Hepatocyte (in vitro differentiated cells): Measurements from ENCODE around the gene COL20A1. TPM values are rescaled to one million over a fixed set of nuclear protein-coding genes. Genes with fewer than 3 reads are reported as not detected.
"Not testable (repeated sequence)": the region's sequence is repeated elsewhere in the genome, so short reads cannot be mapped to it uniquely, and the experiment has no call there.

Source experiments
- DNase-seq: peaks from one replicate; pipeline ENCODE4 v3.0.0-alpha.2; 2016; ENCODE audit warnings: low spot score
- H2AFZ ChIP-seq: fragments of 200-600 bp; sonication (generic); 2 replicates; pipeline ENCODE4 v1.6.0; 2016; ENCODE audit warnings: antibody characterized with exemption, mild to moderate bottlenecking
- H3K27ac ChIP-seq: fragments of 200-600 bp; sonication (generic); 2 replicates; pipeline ENCODE4 v1.5.1; 2016; ENCODE audit warnings: mild to moderate bottlenecking
- H3K27me3 ChIP-seq: fragments of 200-600 bp; sonication (generic); 2 replicates; pipeline ENCODE4 v1.6.1; 2016
- H3K36me3 ChIP-seq: fragments of 200-600 bp; sonication (generic); replicated peaks from 2 replicates; pipeline ENCODE4 v1.5.1; 2016; ENCODE audit warnings: low read depth; ENCODE audit not compliant: insufficient read depth
- H3K4me1 ChIP-seq: fragments of 200-600 bp; sonication (generic); 2 replicates; pipeline ENCODE4 v1.5.1; 2016; ENCODE audit warnings: mild to moderate bottlenecking, moderate library complexity; ENCODE audit not compliant: insufficient read depth
- H3K4me2 ChIP-seq: fragments of 200-600 bp; sonication (generic); 2 replicates; pipeline ENCODE4 v1.6.0; 2016
- H3K4me3 ChIP-seq: fragments of 200-600 bp; sonication (generic); 2 replicates; pipeline ENCODE4 v1.5.1; 2016; ENCODE audit warnings: mild to moderate bottlenecking
- H3K79me2 ChIP-seq: fragments of 200-600 bp; sonication (generic); 2 replicates; pipeline ENCODE4 v1.6.0; 2017; ENCODE audit warnings: mild to moderate bottlenecking
- H3K9me2 ChIP-seq: fragments of 200-600 bp; sonication (generic); replicated peaks from 2 replicates; pipeline ENCODE4 v1.6.0; 2017; ENCODE audit warnings: mild to moderate bottlenecking; ENCODE audit not compliant: insufficient read depth
- H3K9me3 ChIP-seq: fragments of 200-600 bp; sonication (generic); 2 replicates; pipeline ENCODE4 v1.5.1; 2016; ENCODE audit warnings: low read depth, mild to moderate bottlenecking
- H4K20me1 ChIP-seq: fragments of 200-600 bp; sonication (generic); 2 replicates; pipeline ENCODE4 v1.6.0; 2016; ENCODE audit warnings: mild to moderate bottlenecking; ENCODE audit not compliant: insufficient read depth, poor library complexity, severe bottlenecking
- EZH2 ChIP-seq: fragments of 200-600 bp; sonication (generic); IDR thresholded peaks from 2 replicates; pipeline ENCODE4 v1.6.1; 2016; ENCODE audit warnings: antibody characterized with exemption, mild to moderate bottlenecking, borderline replicate concordance
- EZH2phosphoT487 ChIP-seq: fragments of 200-600 bp; sonication (generic); IDR thresholded peaks from one replicate; pipeline ENCODE4 v1.6.1; 2018; ENCODE audit warnings: antibody characterized with exemption, mild to moderate bottlenecking, low read depth, moderate library complexity; ENCODE audit not compliant: unreplicated experiment, severe bottlenecking
- WGBS: methylation state at CpG from one replicate; pipeline ENCODE4 v1.1.6; 2016; ENCODE audit warnings: low lambda C conversion rate; ENCODE audit errors: missing lambda C conversion rate; 5-methylcytosine and 5-hydroxymethylcytosine counted together
- polyA plus RNA-seq: library from polyadenylated mRNA; unstranded; fragments of >200 nt; fragmentation: Nextera tagmentation; extraction: Ambion mirVana; gene quantifications from 2 replicates; pipeline ENCODE4 v1.2.1, GENCODE V29; 2016
- total RNA-seq: library from RNA; depleted of rRNA; stranded (reverse); fragments of >200 nt; gene quantifications from 2 replicates; pipeline ENCODE4 v1.2.3, GENCODE V29; 2014
- TF ChIP-seq, protein P1 (sequence below): fragments of 200-600 bp; sonication (generic); IDR thresholded peaks from 2 replicates; pipeline ENCODE4 v1.5.1; 2016; ENCODE audit warnings: antibody characterized with exemption, mild to moderate bottlenecking; ENCODE audit not compliant: poor library complexity

The COL20A1 gene
- total and polyA plus RNA-seq, 2 experiments from 2014 or later: not detected

- Histone ChIP-seq H3K9me3 (no peaks in the 10 kb centered on the region), H3K9me2 (no peaks in the 10 kb centered on the region), H3K4me1 (peaks cover 13% of the 10 kb centered on the region), H3K27me3 (no peaks in the 10 kb centered on the region), H3K4me3 (no peak overlapping the region), H3K79me2 (no peaks in the 10 kb centered on the region), H3K4me2 (no peak overlapping the region), H2AFZ (no peak overlapping the region), H4K20me1 (no peaks in the 10 kb centered on the region), H3K27ac (no peak overlapping the region), H3K36me3 (no peaks in the 10 kb centered on the region)
- no peak for DNase-seq
- 78% methylated on average over 11 of the region's 11 CpGs for WGBS
- TF ChIP-seq EZH2phosphoT487 (no peak), EZH2 (no peak)
- TF ChIP-seq, protein P1, sequence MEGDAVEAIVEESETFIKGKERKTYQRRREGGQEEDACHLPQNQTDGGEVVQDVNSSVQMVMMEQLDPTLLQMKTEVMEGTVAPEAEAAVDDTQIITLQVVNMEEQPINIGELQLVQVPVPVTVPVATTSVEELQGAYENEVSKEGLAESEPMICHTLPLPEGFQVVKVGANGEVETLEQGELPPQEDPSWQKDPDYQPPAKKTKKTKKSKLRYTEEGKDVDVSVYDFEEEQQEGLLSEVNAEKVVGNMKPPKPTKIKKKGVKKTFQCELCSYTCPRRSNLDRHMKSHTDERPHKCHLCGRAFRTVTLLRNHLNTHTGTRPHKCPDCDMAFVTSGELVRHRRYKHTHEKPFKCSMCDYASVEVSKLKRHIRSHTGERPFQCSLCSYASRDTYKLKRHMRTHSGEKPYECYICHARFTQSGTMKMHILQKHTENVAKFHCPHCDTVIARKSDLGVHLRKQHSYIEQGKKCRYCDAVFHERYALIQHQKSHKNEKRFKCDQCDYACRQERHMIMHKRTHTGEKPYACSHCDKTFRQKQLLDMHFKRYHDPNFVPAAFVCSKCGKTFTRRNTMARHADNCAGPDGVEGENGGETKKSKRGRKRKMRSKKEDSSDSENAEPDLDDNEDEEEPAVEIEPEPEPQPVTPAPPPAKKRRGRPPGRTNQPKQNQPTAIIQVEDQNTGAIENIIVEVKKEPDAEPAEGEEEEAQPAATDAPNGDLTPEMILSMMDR: no peak
Observed at GRCh38 chr20:63379296-63379695, 86.3 kb downstream of the COL20A1 start.

GRCh38 chr20:63379872-63380271 is 86.9 kb downstream of the COL20A1 start:
- not testable (repeated sequence) for H3K4me1 ChIP-seq, H3K4me2 ChIP-seq

DNA sequence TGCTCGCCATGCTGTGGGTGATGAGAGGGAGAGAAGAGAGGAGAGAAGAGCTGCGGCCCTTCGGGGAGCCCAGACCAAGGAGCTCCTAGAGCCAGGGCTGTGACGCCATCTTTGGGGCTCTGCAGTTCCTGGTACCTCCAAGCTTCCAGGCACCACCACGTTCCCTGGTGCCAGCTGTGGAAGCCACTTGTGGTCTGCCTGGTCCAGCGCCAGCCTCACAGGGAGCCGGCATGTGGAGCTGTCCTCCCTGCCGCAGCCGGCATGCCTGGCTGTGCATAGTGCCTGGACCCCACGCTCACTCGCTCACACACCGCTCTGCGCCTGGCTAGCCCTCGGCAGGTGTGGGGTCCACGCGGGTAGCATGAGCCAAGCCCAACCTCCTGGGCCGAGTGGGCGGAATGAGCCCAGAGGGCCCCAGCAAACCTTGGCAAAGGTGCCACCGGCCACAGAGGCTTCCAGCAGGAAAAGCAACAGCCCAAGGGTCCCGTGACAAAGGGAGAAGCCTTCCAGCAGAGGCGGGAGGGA is 87.4 kb downstream of the COL20A1 start:
- WGBS: 93% methylated on average over 20 of the region's 21 CpGs
- H2AFZ ChIP-seq: no peak overlapping the region
- H3K36me3 ChIP-seq: no peaks in the 10 kb centered on the region
- no peaks in the 10 kb centered on the region for H3K9me3 ChIP-seq
- TF ChIP-seq EZH2 (no peak), EZH2phosphoT487 (no peak)
- TF ChIP-seq, protein P1: no peak
- H3K4me3 ChIP-seq: no peak overlapping the region
- no peak overlapping the region for H3K27ac ChIP-seq
- H3K4me2 ChIP-seq: no peak overlapping the region
- H3K27me3 ChIP-seq: no peaks in the 10 kb centered on the region
- no peaks in the 10 kb centered on the region for H3K79me2 ChIP-seq
- H3K4me1 ChIP-seq: peaks cover 7% of the 10 kb centered on the region
- no peaks in the 10 kb centered on the region for H4K20me1 ChIP-seq
- H3K9me2 ChIP-seq: no peaks in the 10 kb centered on the region
- no peak for DNase-seq

More at GRCh38 chr20:63379872-63380271, 86.9 kb downstream of the COL20A1 start:
- H2AFZ ChIP-seq, DNase-seq, H3K4me3 ChIP-seq, H3K9me2 ChIP-seq, H3K9me3 ChIP-seq, H4K20me1 ChIP-seq, H3K27me3 ChIP-seq, H3K79me2 ChIP-seq, H3K27ac ChIP-seq, H3K36me3 ChIP-seq: not testable (repeated sequence)
- 86% methylated on average over 9 of the region's 9 CpGs for WGBS

- Histone ChIP-seq H2AFZ (no peak overlapping the region), H3K4me1 (peaks cover 7% of the 10 kb centered on the region), H3K27me3 (no peaks in the 10 kb centered on the region), H3K27ac (no peak overlapping the region), H3K4me2 (no peak overlapping the region), H3K36me3 (no peaks in the 10 kb centered on the region), H3K4me3 (no peak overlapping the region), H3K9me3 (no peaks in the 10 kb centered on the region), H3K9me2 (no peaks in the 10 kb centered on the region), H4K20me1 (no peaks in the 10 kb centered on the region), H3K79me2 (no peaks in the 10 kb centered on the region)
- DNase-seq: peak; percentile 45
- TF ChIP-seq, protein P1: peak; percentile 99
- TF ChIP-seq EZH2: no peak
- 31% methylated on average over 22 of the region's 22 CpGs for WGBS
Observed at GRCh38 chr20:63381781-63382431, 88.9 kb downstream of the COL20A1 start.
